MCF 10A (cell line): ENCODE data around the gene SLC2A6. TPM values are rescaled to one million over a fixed set of nuclear protein-coding genes. Genes with fewer than 3 reads are reported as not detected.

Experiments
- BruUV-seq: library from RNA; stranded (reverse); fragments of 400-500 nt; replicated peaks from 2 replicates; lab custom pipeline; 2021; lab: Mats Ljungman, UMichigan
- CTCF ChIA-PET: fragments of 300-600 bp; sonication (Branson Sonifier 250); formaldehyde crosslinking; extraction: SDS; loops from one replicate; lab custom pipeline; 2021; ENCODE audit warnings: antibody characterized with exemption, inconsistent platforms; lab: Yijun Ruan, JAX
- POLR2A ChIA-PET: fragments of 300-600, 350-650 bp; sonication (Branson Sonifier 250); formaldehyde crosslinking; extraction: SDS; loops from one replicate; lab custom pipeline; 2020; ENCODE audit warnings: antibody characterized with exemption, inconsistent platforms; lab: Yijun Ruan, JAX
- DNase-seq: peaks from one replicate; pipeline ENCODE4 v3.0.0-alpha.2; 2018; ENCODE audit not compliant: unreplicated experiment
- H3K27ac Mint-ChIP-seq: one replicate; pipeline ENCODE4 v1.8.0; 2022; ENCODE audit warnings: mild to moderate bottlenecking, low read depth, mixed read lengths; ENCODE audit not compliant: unreplicated experiment
- H3K27me3 Mint-ChIP-seq: one replicate; pipeline ENCODE4 v1.8.0; 2022; ENCODE audit warnings: mixed read lengths; ENCODE audit not compliant: insufficient read depth, unreplicated experiment
- H3K36me3 Mint-ChIP-seq: one replicate; pipeline ENCODE4 v1.8.0; 2022; ENCODE audit warnings: mild to moderate bottlenecking, moderate library complexity, mixed read lengths; ENCODE audit not compliant: insufficient read depth, unreplicated experiment
- H3K4me1 Mint-ChIP-seq: one replicate; pipeline ENCODE4 v1.8.0; 2022; ENCODE audit warnings: mixed read lengths; ENCODE audit not compliant: insufficient read depth, unreplicated experiment
- H3K4me3 Mint-ChIP-seq: one replicate; pipeline ENCODE4 v1.8.0; 2022; ENCODE audit warnings: mild to moderate bottlenecking, moderate library complexity, mixed read lengths; ENCODE audit not compliant: unreplicated experiment
- H3K9me3 Mint-ChIP-seq: one replicate; pipeline ENCODE4 v1.8.0; 2022; ENCODE audit warnings: mixed read lengths; ENCODE audit not compliant: unreplicated experiment
- intact Hi-C: fragments of 100-400 bp; cut with micrococcal nuclease; formaldehyde crosslinking; loops from 2 replicates; pipeline ENCODE4 v1.14.1; 2022
- total RNA-seq: library from RNA; stranded (reverse); gene quantifications from 2 replicates; pipeline ENCODE4 v1.2.3, GENCODE V29; 2022
- TF ChIP-seq, protein P1 (sequence below): fragments of 200-600 bp; IDR thresholded peaks from one replicate; pipeline ENCODE4 v1.8.0; 2022; ENCODE audit warnings: antibody characterized with exemption, mild to moderate bottlenecking; ENCODE audit not compliant: unreplicated experiment

SLC2A6 gene
- total RNA-seq, 1 experiment from 2014 or later = 0.42 TPM

DNA sequence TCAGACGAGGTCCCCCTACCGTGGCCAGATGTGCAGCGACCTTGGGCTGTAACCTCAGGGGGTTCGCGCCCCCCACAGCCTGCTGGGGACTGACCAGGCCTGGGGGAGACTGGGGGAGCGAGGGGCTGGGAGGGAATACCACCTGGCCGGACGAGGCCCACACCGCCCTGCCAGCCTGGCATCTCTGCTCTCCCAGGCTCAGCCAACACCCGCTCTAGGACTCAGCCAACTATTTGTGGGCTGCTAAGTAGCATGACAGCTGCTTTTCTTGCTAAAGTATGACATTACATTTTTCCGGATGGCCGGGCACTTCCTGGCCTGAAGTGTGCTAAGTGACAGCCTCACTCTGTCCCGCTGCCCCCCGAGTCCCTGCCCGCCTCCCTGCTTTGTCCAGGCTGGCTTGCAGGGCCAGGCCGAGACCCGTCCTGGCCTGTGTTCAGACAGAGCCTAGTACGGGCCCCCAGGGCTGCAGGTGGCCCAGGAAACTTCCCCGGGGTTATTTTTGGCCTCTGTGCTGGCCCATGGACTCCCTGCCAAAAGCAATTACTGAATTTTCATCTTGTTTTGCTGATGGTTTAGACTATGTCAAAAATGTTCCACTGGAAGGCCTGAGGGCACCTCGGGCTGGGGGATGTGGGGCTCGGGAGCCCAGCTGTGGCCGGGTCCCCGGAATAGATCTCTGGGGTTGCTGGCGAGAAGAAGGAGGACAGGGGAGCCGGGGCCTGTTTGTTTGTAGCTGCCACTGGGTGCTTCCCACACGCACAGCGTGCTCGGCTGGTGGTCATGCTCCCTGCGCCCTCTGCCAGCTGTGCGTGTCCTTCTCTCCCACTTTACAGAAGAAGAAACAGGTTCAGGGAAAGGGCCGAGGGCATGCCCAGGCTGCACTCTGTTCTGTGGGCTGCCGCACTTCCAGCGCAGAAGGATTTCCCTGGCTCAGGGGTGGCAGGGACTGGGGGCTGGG lies 13.4 kb upstream of the SLC2A6 start:
- TF ChIP-seq, protein P1, sequence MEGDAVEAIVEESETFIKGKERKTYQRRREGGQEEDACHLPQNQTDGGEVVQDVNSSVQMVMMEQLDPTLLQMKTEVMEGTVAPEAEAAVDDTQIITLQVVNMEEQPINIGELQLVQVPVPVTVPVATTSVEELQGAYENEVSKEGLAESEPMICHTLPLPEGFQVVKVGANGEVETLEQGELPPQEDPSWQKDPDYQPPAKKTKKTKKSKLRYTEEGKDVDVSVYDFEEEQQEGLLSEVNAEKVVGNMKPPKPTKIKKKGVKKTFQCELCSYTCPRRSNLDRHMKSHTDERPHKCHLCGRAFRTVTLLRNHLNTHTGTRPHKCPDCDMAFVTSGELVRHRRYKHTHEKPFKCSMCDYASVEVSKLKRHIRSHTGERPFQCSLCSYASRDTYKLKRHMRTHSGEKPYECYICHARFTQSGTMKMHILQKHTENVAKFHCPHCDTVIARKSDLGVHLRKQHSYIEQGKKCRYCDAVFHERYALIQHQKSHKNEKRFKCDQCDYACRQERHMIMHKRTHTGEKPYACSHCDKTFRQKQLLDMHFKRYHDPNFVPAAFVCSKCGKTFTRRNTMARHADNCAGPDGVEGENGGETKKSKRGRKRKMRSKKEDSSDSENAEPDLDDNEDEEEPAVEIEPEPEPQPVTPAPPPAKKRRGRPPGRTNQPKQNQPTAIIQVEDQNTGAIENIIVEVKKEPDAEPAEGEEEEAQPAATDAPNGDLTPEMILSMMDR = no peak
- no peaks in the 10 kb centered on the region for H3K9me3 Mint-ChIP-seq
- DNase-seq = no peak
- intact Hi-C loops = no loop called here
- H3K27ac Mint-ChIP-seq = no peak overlapping the region
- ChIA-PET POLR2A (no interaction called here), CTCF (interaction anchor here (0.6 kb wide), 1 partner anchor 40 kb away, joined by 5 read pairs; no protein-coding TSS in a partner anchor)
- H3K4me1 Mint-ChIP-seq = no peaks in the 10 kb centered on the region
- no peak overlapping the region for H3K4me3 Mint-ChIP-seq
- BruUV-seq = no TSS peak
- peaks cover 21% of the 10 kb centered on the region for H3K27me3 Mint-ChIP-seq
- H3K36me3 Mint-ChIP-seq = no peaks in the 10 kb centered on the region

DNA sequence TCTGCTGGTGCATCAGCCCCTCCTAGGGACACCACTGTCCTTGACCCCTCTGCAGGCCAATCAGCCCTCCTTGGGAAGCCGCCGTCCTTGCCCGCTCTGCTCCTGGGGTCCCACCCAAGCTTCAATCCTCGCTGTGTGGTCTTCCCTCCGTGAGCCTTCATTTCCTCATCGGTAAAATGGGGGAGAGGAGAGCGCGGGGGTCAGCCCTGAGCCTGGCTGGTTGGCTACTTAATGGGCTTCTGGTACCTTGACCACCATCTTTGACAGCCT lies 12.7 kb upstream of the SLC2A6 start:
- POLR2A ChIA-PET = no interaction called here
- TF ChIP-seq, protein P1 = no peak
- CTCF ChIA-PET = interaction anchor here (0.6 kb wide), 1 partner anchor 41 kb away, joined by 5 read pairs; no protein-coding TSS in a partner anchor
- Mint-ChIP-seq H3K27ac (no peak overlapping the region), H3K4me3 (no peak overlapping the region), H3K9me3 (no peaks in the 10 kb centered on the region), H3K36me3 (no peaks in the 10 kb centered on the region), H3K27me3 (peaks cover 21% of the 10 kb centered on the region), H3K4me1 (no peaks in the 10 kb centered on the region)
- no TSS peak for BruUV-seq
- DNase-seq = no peak
- intact Hi-C loops = no loop called here

DNA sequence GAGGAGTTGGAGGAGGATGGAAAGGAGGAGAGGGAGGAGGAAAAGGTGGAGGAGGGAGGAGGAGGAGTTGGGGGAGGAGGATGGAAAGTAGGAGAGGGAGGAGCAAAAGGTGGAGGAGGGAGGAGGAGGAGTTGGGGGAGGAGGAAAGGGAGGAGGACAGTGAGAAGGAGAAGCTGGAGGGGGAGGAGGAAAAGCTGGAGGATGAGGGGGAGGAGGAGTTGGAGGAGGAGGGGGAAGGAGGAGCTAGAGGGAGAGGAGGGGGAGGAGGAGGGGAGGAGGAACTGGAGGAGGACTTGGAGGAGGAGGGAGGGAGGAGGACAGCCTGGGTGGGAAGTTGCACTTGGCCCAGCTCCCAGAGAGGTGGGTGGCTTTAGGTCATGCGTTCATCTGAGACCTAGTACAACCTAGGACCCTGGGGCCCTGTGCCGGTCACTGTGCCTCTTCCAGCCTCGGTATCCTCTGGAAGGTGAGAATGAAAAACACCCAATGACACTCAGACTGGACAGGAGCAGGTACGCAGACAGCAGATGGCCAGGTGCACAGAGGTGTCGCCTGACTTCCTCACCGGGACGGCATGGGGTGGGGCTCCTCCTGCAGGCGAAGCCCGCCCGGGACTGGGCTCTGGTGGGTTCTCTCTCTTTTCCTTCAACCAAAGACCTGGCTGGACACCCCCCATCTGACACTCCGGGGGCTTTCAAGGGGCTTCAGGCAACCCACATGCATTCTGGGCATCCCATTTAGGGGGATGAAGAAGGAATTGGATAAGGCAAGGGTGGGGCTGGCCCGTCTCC lies 12.2 kb upstream of the SLC2A6 start:
- H3K36me3 Mint-ChIP-seq = no peaks in the 10 kb centered on the region
- no peaks in the 10 kb centered on the region for H3K4me1 Mint-ChIP-seq
- TF ChIP-seq, protein P1 = no peak
- H3K4me3 Mint-ChIP-seq = no peak overlapping the region
- POLR2A ChIA-PET = no interaction called here
- H3K27ac Mint-ChIP-seq = no peak overlapping the region
- CTCF ChIA-PET = interaction anchor here (0.5 to 0.6 kb wide), 3 partner anchors 8 to 1322 kb away, joined by 3 to 5 read pairs (median 4); no protein-coding TSS in a partner anchor
- intact Hi-C loops = no loop called here
- peaks cover 21% of the 10 kb centered on the region for H3K27me3 Mint-ChIP-seq
- BruUV-seq = no TSS peak
- no peak for DNase-seq
- H3K9me3 Mint-ChIP-seq = no peaks in the 10 kb centered on the region

DNA sequence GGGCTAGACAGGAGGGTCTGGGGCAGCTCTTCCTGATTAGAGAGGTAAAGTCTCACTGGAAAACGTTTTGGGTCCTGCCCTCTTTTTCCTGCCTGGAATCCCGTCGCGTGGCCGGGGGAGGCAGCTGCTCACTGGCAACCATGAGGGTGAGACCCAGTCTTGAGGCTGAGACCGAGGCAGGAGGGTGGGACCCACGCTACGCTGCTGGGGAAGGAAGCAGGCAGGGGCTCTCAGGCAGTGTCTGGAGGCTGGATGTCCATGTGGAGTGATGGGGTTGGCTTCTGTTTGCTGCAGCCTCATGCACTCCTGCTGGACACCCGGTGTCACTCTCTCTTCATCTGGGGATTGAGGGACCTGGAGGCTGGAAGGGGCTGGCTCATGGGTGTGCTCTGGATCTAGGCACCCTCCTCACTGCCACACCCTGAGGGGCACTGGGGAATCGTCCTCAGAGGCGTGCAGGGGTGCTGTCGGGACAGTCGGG lies 11.3 kb upstream of the SLC2A6 start:
- DNase-seq = no peak
- H3K4me1 Mint-ChIP-seq = no peaks in the 10 kb centered on the region
- H3K4me3 Mint-ChIP-seq = no peak overlapping the region
- CTCF ChIA-PET = interaction anchor here (0.6 kb wide), 1 partner anchor 9 kb away, joined by 3 read pairs; no protein-coding TSS in a partner anchor
- TF ChIP-seq, protein P1 = no peak
- H3K27me3 Mint-ChIP-seq = peaks cover 21% of the 10 kb centered on the region
- no peaks in the 10 kb centered on the region for H3K9me3 Mint-ChIP-seq
- no peaks in the 10 kb centered on the region for H3K36me3 Mint-ChIP-seq
- BruUV-seq = no TSS peak
- POLR2A ChIA-PET = no interaction called here
- intact Hi-C loops = no loop called here
- no peak overlapping the region for H3K27ac Mint-ChIP-seq
